ENCODE data around the gene ATP2C2. TPM values are rescaled to one million over a fixed set of nuclear protein-coding genes. Genes with fewer than 3 reads are reported as not detected.

The ATP2C2 gene
- total RNA-seq, 4 donors from 2014 or later = 138 to 3,342 (median 155) TPM

DNA sequence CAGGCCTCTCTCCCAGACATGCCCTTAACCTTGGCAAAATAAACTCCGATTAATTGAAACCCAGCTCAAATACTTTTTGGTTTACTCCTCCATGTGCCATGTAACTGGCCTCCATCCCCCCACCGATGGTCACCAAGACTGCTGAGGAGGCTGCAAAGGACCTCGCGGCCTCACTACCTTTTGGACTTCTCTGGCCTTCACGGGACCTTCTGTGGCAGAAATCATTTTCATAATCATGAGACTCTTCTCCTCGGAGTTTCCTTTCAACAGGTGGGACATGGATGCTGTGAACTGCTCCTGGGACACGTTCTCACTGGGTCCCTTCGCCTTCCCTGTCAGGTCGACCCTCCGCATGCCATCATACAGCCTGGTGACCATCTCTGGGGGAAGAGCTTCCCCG, 127.2 kb downstream of the ATP2C2 start:
- H3K9me3 ChIP-seq = peaks cover 0 to 7% of the 10 kb centered on the region in 2 donors
- peaks cover 0 to 39% (median 16%) of the 10 kb centered on the region in 4 donors for H3K36me3 ChIP-seq
- DNase-seq = no peak
- no peak overlapping the region for H3K4me3 ChIP-seq
- H3K27me3 ChIP-seq = no peaks in the 10 kb centered on the region
- in situ Hi-C loops (cut with MboI; ENCODE audit: low pct_ligation_motif_present in 1 of 4, low pct_unique_long_range_greater_than_20kb in 1 of 4, low sequenced_read_pairs in 3 of 4) = loop anchor here in 3 of 4 donors (25.0 kb wide), 3 partner anchors 383 to 533 kb away; partner anchors contain the start of genes NECAB2 (in 2 of the 3), OSGIN1 (in 2 of the 3) and MBTPS1 (in 1 of the 3)
- H3K4me1 ChIP-seq = no peaks in the 10 kb centered on the region
- 95 to 97% methylated on average over 11 of the region's 11 CpGs for WGBS, 2 donors (ENCODE audit: low coverage in 1 of 2)
- H3K27ac ChIP-seq = no peak overlapping the region
- intact Hi-C loops (cut with DNase I; ENCODE audit: low total_unique reads) = no loop called here
- no peak for TF ChIP-seq POLR2AphosphoS5 (IDR thresholded peaks at IDR 0.05)
- TF ChIP-seq, protein P1, sequence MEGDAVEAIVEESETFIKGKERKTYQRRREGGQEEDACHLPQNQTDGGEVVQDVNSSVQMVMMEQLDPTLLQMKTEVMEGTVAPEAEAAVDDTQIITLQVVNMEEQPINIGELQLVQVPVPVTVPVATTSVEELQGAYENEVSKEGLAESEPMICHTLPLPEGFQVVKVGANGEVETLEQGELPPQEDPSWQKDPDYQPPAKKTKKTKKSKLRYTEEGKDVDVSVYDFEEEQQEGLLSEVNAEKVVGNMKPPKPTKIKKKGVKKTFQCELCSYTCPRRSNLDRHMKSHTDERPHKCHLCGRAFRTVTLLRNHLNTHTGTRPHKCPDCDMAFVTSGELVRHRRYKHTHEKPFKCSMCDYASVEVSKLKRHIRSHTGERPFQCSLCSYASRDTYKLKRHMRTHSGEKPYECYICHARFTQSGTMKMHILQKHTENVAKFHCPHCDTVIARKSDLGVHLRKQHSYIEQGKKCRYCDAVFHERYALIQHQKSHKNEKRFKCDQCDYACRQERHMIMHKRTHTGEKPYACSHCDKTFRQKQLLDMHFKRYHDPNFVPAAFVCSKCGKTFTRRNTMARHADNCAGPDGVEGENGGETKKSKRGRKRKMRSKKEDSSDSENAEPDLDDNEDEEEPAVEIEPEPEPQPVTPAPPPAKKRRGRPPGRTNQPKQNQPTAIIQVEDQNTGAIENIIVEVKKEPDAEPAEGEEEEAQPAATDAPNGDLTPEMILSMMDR (IDR thresholded peaks at IDR 0.05) = no peak
- no peak for TF ChIP-seq EP300 (IDR thresholded peaks at IDR 0.05; ENCODE audit: low read depth)
- no peak for TF ChIP-seq POLR2A (IDR thresholded peaks at IDR 0.05)

DNA sequence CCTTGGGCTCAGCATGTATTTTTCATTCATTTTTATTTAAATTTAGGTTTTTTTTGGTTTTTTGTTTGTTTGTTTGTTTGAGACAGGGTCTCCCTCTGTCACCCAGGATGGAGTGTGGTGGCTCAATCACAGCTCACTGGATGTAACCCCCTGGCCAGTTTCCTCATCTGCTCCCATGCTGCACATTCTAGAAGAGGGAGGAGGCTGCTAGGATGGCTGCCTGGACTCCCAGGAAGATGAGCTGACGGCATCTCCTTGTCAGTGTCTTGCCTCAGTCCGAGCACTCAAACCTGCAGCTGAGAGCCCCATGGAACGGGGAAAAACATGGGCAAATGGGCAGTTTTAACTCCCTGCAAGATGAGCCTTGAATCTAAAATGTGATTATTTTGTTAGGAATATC, 128.7 kb downstream of the ATP2C2 start:
- Histone ChIP-seq H3K36me3 (peaks cover 0 to 37% (median 16%) of the 10 kb centered on the region in 4 donors), H3K9me3 (peaks cover 0 to 7% of the 10 kb centered on the region in 2 donors), H3K27me3 (no peaks in the 10 kb centered on the region), H3K4me3 (no peak overlapping the region), H3K27ac (no peak overlapping the region), H3K4me1 (no peaks in the 10 kb centered on the region)
- no peak for DNase-seq
- TF ChIP-seq, protein P1 (IDR thresholded peaks at IDR 0.05) = no peak
- TF ChIP-seq EP300 (IDR thresholded peaks at IDR 0.05; ENCODE audit: low read depth) = no peak
- WGBS, 2 donors (ENCODE audit: low coverage in 1 of 2) = 80 to 98% methylated on average over 1 to 3 of the region's 3 CpGs
- intact Hi-C loops (cut with DNase I; ENCODE audit: low total_unique reads) (no loop called here), in situ Hi-C loops (cut with MboI; ENCODE audit: low pct_ligation_motif_present in 1 of 4, low pct_unique_long_range_greater_than_20kb in 1 of 4, low sequenced_read_pairs in 3 of 4) (loop anchor here in 3 of 4 donors (25.0 kb wide), 3 partner anchors 385 to 535 kb away; partner anchors contain the start of genes NECAB2 (in 2 of the 3), OSGIN1 (in 2 of the 3) and MBTPS1 (in 1 of the 3))

DNA sequence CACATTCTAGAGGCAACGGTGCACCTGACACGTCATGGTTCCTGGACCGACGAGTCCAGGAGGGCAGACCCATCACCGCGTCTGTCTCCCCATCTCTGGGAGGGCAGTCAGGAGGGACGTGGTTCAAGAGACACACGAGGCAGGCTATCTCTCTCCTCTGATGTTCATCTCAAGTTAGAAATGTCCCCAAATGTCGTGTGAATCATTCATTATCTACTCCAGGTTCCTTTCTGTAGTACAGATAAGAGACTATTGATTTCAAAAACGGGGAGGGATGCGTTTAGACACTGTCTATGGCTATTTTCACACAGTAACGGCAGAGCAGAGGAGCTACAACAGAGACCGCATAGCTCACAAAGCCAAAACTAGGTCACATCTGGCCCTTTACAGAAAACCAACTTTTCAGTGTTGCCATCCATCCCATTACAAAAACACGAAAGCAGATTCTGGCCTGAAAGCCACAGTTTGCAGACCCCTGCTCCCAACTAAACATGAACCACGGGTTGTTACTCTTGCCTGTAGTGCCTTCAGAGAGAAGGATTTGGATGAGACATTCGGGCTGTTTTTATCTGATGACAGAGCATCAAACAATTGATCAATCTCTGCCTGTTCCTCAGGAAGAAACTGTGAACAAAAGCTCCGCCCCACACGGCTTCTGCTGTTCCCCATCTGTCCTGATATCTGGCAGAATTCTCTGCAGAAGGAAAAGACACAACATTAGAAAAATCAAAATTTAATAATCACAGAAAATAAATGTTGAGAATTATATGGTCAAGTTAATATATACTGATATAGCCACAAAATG, 129.3 kb downstream of the ATP2C2 start:
- H3K27ac ChIP-seq = no peak overlapping the region
- DNase-seq = no peak
- peaks cover 0 to 7% of the 10 kb centered on the region in 2 donors for H3K9me3 ChIP-seq
- no peaks in the 10 kb centered on the region for H3K27me3 ChIP-seq
- H3K4me1 ChIP-seq = no peaks in the 10 kb centered on the region
- 93 to 94% methylated on average over 7 to 18 of the region's 18 CpGs for WGBS, 2 donors (ENCODE audit: low coverage in 1 of 2)
- TF ChIP-seq POLR2AphosphoS5 (IDR thresholded peaks at IDR 0.05) = no peak
- TF ChIP-seq POLR2A (IDR thresholded peaks at IDR 0.05) = no peak
- TF ChIP-seq, protein P1 (IDR thresholded peaks at IDR 0.05) = no peak
- no peak for TF ChIP-seq EP300 (IDR thresholded peaks at IDR 0.05; ENCODE audit: low read depth)
- H3K36me3 ChIP-seq = peaks cover 0 to 35% (median 14%) of the 10 kb centered on the region in 4 donors
- in situ Hi-C loops (cut with MboI; ENCODE audit: low pct_ligation_motif_present in 1 of 4, low pct_unique_long_range_greater_than_20kb in 1 of 4, low sequenced_read_pairs in 3 of 4) = loop anchor here in 3 of 4 donors (25.0 kb wide), 3 partner anchors 385 to 535 kb away; partner anchors contain the start of genes NECAB2 (in 2 of the 3), OSGIN1 (in 2 of the 3) and MBTPS1 (in 1 of the 3)
- no peak overlapping the region for H3K4me3 ChIP-seq
- intact Hi-C loops (cut with DNase I; ENCODE audit: low total_unique reads) = no loop called here

DNA sequence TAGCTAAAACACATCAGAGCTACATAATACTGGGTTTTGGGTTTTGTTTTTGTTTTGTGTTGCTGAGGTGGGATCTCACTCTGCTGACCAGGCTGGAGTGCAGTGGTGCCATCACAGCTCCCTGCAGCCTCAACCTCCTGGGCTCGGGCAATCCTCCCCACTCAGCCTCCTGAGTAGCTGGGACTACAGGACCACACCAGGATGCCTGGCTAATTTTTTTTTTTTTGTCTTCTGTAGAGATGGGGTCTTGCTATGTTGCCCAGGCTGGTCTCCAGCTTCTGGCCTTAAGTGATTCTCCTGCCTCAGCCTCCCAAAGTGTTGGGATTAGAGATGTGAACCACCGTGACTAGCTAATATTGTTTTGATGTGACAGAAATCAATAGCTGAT, 129.9 kb downstream of the ATP2C2 start:
- peaks cover 0 to 31% (median 12%) of the 10 kb centered on the region in 4 donors for H3K36me3 ChIP-seq

More for the DNA sequence above, 129.9 kb downstream of the ATP2C2 start:
- Histone ChIP-seq H3K4me1 (no peaks in the 10 kb centered on the region), H3K9me3 (peaks cover 0 to 7% of the 10 kb centered on the region in 2 donors), H3K4me3 (no peak overlapping the region), H3K27me3 (no peaks in the 10 kb centered on the region), H3K27ac (no peak overlapping the region)
- in situ Hi-C loops (cut with MboI; ENCODE audit: low pct_ligation_motif_present in 1 of 4, low pct_unique_long_range_greater_than_20kb in 1 of 4, low sequenced_read_pairs in 3 of 4) = loop anchor here in 3 of 4 donors (25.0 kb wide), 3 partner anchors 386 to 536 kb away; partner anchors contain the start of genes NECAB2 (in 2 of the 3), OSGIN1 (in 2 of the 3) and MBTPS1 (in 1 of the 3)
- WGBS, 2 donors (ENCODE audit: low coverage in 1 of 2) = 94% methylated on average over 2 of the region's 2 CpGs; no CpG with 5 or more reads in 1 of the 2 donors
- TF ChIP-seq POLR2AphosphoS5 (IDR thresholded peaks at IDR 0.05) = no peak
- TF ChIP-seq EP300 (IDR thresholded peaks at IDR 0.05; ENCODE audit: low read depth) = no peak
- TF ChIP-seq POLR2A (IDR thresholded peaks at IDR 0.05) = no peak
- TF ChIP-seq, protein P1 (IDR thresholded peaks at IDR 0.05) = no peak
- intact Hi-C loops (cut with DNase I; ENCODE audit: low total_unique reads) = no loop called here
- DNase-seq = no peak
